Astrocyte (in vitro differentiated cells and primary cell): ENCODE results near the gene SLC16A1.

ENCODE experiments used
- CTCF ChIP-seq: IDR thresholded peaks from 2 replicates; pipeline ENCODE4 v1.5.1; 2011; ENCODE audit warnings: low read depth, mild to moderate bottlenecking, inconsistent platforms, low read length, moderate library complexity; ENCODE audit not compliant: insufficient read depth
- EZH2 ChIP-seq: IDR thresholded peaks from 2 replicates; pipeline ENCODE4 v1.6.1; 2012; ENCODE audit warnings: mild to moderate bottlenecking, low read length, inconsistent platforms; ENCODE audit not compliant: insufficient read depth

- no peak for TF ChIP-seq CTCF
- TF ChIP-seq EZH2, result no peak
These were observed 25.4 kb upstream of the SLC16A1 start for GRCh38 chr1:112981426-112981825.
